Choroid plexus epithelial cell (primary cell): ENCODE measurements around the gene FUT2.

Experiments
- DNase-seq: peaks from one replicate; pipeline ENCODE4 v3.0.0-alpha.2; 2010; ENCODE audit warnings: low read depth
- H3K4me3 ChIP-seq: 2 replicates; pipeline ENCODE4 v1.5.1; 2011; ENCODE audit warnings: low read depth, mild to moderate bottlenecking, control low read depth, low read length, moderate library complexity
- CTCF ChIP-seq: conservative IDR thresholded peaks from 2 replicates; pipeline ENCODE4 v1.5.1; 2011; ENCODE audit warnings: low read depth, mild to moderate bottlenecking, control low read depth, inconsistent platforms, low read length, moderate library complexity

The FUT2 gene

DNA sequence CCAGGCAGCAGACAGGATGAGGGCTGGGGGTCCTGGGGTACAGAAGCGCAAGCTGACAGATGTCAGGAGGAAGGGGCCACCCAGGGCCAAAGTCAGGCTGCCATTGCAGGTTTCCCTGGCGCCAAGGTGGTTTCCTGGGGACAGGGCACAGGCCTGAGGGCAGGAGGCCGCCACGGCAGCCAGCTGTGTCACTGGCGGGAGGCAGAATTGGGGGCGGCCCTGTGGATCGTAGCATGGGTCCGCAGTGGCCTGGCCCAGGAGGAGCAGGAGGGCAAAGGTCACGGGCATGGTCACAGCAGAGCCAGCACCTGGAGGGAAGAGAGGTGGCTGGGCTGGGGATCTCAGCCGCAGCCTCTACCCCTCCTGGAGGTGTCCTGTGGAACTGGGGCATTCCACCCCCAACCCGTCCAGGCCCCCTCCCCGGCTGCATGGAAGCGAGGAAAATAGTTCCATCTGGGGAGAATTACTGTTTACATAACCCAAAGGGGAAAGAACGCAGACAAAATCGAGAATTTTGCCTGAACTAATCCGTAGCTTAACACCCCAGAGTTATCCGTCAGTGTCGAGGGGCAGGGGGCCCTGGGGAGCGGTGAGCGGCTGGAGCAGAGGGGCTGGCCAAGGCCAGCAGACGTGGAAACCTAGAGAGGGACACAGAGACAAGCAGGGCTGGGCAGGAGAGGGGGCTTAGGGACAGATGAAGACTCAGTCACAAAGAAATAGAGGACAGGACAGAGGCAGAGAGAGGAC is 24.9 kb upstream of the FUT2 start:
- no peak overlapping the region for H3K4me3 ChIP-seq
- TF ChIP-seq CTCF: no peak
- no peak for DNase-seq

- no peak for DNase-seq
- no peak overlapping the region for H3K4me3 ChIP-seq
- TF ChIP-seq CTCF: no peak
Measured at GRCh38 chr19:48671446-48671995, 24.2 kb upstream of the FUT2 start.

- no peak for TF ChIP-seq CTCF
- DNase-seq: no peak
- H3K4me3 ChIP-seq: no peak within 1 kb of the TSS
Measured at GRCh38 chr19:48672994-48673393, 22.8 kb upstream of the FUT2 start, which contains the start of gene NTN5. Gene NTN5 (minus strand): TSS chr19:48673017. CDS start chr19:48670986, 2,031 bp downstream.

GRCh38 chr19:48673436-48674100 is 22.2 kb upstream of the FUT2 start:
- DNase-seq: no peak
- H3K4me3 ChIP-seq: no peak overlapping the region
- TF ChIP-seq CTCF: no peak

- no peak for DNase-seq
- H3K4me3 ChIP-seq: no peak overlapping the region
- no peak for TF ChIP-seq CTCF
Measured at GRCh38 chr19:48674216-48674809, 21.5 kb upstream of the FUT2 start.

DNA sequence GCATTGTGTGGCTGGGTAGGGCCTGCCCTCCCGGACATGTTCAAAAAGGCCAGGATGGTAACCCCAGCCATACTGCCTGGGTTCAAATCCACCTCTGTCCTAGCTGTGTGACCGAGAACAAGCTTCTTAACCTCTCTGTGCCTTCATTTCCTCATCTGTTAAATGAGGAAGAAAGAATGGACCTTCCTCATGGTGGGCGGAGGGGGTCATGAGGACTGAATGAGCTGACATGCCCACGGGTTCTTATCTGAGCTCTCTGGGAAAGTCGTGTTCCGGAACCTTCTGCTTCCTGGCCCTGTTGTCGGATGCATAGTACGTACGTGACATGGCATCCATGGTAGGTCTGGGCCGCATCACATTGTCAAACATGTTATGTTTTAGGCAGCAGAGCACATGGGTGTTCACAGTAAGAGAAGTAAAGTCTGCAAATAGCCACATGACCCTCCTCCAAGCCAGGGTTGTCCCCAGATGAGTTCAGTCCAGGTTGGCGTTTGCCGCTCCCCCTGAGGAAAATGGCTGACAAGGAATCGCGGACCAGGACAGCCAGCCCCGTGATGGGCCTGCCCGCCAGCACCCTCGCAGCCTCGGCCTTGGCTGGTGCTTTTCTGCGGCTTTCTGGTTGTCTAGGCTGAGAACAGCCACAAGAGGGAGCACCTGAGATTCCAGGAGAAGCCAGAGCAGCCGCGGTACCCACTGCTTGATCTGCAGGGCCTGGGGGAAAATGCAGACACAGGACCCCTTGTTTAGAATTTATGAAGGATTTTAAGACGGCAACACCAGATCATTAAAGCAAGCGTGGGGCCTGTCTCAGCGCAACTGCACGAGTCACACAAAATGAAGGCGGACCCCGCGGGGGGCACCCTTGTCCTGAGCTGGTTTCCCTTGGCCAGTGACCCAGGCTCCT is 20.6 kb upstream of the FUT2 start:
- no peak overlapping the region for H3K4me3 ChIP-seq
- peak; percentile 85 for DNase-seq
- TF ChIP-seq CTCF: peak; percentile 88
